ENCODE results near the gene NKAIN2.

Gene NKAIN2

DNA sequence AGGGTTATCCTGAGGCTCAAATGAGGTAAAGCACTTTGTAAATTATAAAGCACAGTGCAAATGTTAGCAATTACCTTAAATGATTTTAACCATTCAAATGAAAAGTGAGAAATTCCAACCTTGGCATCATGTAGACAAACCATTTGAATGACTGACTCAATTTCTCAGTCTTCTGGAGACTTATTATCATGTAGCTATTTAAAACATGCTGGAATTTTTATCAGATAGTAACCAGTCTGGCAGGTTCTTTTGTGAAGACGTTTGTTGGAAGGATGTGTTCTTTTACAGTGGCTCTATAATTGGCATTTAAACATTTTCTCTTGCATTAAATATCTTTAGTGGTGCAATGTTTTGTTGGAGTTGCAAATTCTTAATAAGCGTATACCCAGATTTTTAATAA lies 386.6 kb downstream of the NKAIN2 start:
- Mint-ChIP-seq H3K36me3 (ENCODE audit: low read depth) (no peaks in the 10 kb centered on the region), H3K27me3 (ENCODE audit: low read depth, poor library complexity) (peaks cover 3% of the 10 kb centered on the region), H3K4me1 (no peaks in the 10 kb centered on the region), H3K9me3 (no peaks in the 10 kb centered on the region), H3K4me3 (no peak overlapping the region), H3K27ac (no peak overlapping the region)
- TF ChIP-seq, protein P1, sequence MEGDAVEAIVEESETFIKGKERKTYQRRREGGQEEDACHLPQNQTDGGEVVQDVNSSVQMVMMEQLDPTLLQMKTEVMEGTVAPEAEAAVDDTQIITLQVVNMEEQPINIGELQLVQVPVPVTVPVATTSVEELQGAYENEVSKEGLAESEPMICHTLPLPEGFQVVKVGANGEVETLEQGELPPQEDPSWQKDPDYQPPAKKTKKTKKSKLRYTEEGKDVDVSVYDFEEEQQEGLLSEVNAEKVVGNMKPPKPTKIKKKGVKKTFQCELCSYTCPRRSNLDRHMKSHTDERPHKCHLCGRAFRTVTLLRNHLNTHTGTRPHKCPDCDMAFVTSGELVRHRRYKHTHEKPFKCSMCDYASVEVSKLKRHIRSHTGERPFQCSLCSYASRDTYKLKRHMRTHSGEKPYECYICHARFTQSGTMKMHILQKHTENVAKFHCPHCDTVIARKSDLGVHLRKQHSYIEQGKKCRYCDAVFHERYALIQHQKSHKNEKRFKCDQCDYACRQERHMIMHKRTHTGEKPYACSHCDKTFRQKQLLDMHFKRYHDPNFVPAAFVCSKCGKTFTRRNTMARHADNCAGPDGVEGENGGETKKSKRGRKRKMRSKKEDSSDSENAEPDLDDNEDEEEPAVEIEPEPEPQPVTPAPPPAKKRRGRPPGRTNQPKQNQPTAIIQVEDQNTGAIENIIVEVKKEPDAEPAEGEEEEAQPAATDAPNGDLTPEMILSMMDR (IDR thresholded peaks at IDR 0.05): no peak
- DNase-seq: no peak

DNA sequence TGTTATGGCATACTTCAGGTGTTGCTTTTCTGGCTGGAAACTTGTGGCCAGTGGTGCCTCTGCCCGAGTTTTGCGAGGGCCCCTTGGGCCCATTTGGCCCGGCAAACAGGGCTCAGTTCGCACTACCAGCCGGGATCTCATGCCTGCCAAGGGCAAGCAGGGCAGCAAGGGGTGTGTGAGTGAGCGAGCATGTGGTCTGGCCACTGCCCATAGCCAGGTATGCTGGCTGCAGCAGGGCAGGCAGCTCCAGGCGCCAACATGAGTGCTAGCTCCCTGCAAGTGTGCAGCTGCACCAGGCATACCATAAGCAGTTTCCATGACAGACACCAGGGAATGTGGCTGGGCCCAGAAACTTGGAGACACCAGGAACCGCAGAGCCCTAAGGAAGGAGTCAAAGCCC lies 389.5 kb downstream of the NKAIN2 start:
- no peaks in the 10 kb centered on the region for H3K9me3 Mint-ChIP-seq
- no peaks in the 10 kb centered on the region for H3K4me1 Mint-ChIP-seq
- TF ChIP-seq, protein P1 (IDR thresholded peaks at IDR 0.05): no peak
- H3K27me3 Mint-ChIP-seq (ENCODE audit: low read depth, poor library complexity): no peaks in the 10 kb centered on the region
- no peak for DNase-seq
- no peaks in the 10 kb centered on the region for H3K36me3 Mint-ChIP-seq (ENCODE audit: low read depth)
- H3K27ac Mint-ChIP-seq: no peak overlapping the region
- no peak overlapping the region for H3K4me3 Mint-ChIP-seq

DNA sequence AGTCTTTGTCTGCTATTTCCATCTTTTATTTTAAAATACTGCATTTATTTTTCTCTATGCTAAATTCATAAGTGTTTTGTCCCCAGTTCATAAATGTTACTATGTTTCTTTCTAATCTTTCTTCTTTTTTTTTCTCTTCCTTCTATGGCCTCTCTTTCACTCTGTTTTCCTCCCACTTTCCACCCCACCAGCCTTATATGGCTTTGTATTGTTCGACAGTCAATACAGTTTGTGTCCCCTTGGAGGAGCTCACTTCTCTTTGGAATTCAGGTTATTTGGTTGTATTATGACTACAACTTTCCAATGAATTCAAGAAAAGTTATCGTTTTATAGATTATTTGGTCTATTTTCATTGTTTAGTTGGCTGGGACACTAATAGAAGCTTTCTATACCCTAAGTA lies 393.5 kb downstream of the NKAIN2 start:
- no peak for DNase-seq
- H3K4me3 Mint-ChIP-seq: no peak overlapping the region
- TF ChIP-seq, protein P1 (IDR thresholded peaks at IDR 0.05): no peak
- H3K4me1 Mint-ChIP-seq: no peaks in the 10 kb centered on the region
- H3K27ac Mint-ChIP-seq: no peak overlapping the region
- no peaks in the 10 kb centered on the region for H3K27me3 Mint-ChIP-seq (ENCODE audit: low read depth, poor library complexity)
- H3K9me3 Mint-ChIP-seq: no peaks in the 10 kb centered on the region
- no peaks in the 10 kb centered on the region for H3K36me3 Mint-ChIP-seq (ENCODE audit: low read depth)

DNA sequence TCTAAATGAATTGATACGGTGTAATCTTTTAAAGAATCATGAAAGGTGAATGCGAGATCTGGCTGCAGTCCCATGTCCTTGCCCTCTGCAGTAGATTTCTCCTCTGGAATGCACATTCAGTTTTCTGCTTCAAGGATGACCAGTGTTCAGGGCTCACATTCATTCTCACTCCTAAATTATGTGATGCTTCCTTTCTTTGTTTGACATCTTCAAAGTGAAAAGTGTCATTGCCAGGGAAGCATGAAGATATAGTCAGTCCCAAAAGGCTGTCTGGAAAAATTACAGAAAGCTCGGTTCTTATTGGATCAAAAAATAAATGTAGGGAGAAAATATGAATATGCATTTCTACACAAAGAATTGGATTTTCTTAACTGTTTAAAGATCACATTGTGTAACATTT lies 395.6 kb downstream of the NKAIN2 start:
- TF ChIP-seq, protein P1 (IDR thresholded peaks at IDR 0.05): no peak
- Mint-ChIP-seq H3K9me3 (no peaks in the 10 kb centered on the region), H3K36me3 (ENCODE audit: low read depth) (no peaks in the 10 kb centered on the region), H3K27me3 (ENCODE audit: low read depth, poor library complexity) (no peaks in the 10 kb centered on the region), H3K4me1 (no peaks in the 10 kb centered on the region), H3K27ac (no peak overlapping the region), H3K4me3 (no peak overlapping the region)
- DNase-seq: no peak

DNA sequence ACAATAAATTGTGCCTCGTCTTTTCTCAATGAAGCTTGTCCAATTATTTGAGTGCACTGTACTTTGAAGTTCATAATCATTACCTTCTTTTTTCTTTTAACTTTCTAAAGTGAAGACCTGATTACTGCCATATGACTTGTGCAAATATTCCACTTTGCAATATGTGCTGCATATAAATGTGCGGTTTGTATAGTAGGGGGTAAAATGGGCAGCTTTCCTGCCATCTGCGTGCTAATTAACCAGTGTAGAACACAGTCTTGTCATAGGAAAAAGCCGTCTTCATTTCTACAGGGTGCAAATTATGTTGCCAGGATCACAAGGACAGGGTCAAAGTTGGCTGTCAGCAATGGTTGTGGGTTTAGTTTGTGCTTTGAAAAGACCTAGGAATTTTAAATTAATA lies 397.0 kb downstream of the NKAIN2 start:
- TF ChIP-seq, protein P1 (IDR thresholded peaks at IDR 0.05): no peak
- Mint-ChIP-seq H3K9me3 (no peaks in the 10 kb centered on the region), H3K36me3 (ENCODE audit: low read depth) (no peaks in the 10 kb centered on the region), H3K27ac (no peak overlapping the region), H3K4me3 (no peak overlapping the region), H3K4me1 (no peaks in the 10 kb centered on the region), H3K27me3 (ENCODE audit: low read depth, poor library complexity) (no peaks in the 10 kb centered on the region)
- DNase-seq: no peak

DNA sequence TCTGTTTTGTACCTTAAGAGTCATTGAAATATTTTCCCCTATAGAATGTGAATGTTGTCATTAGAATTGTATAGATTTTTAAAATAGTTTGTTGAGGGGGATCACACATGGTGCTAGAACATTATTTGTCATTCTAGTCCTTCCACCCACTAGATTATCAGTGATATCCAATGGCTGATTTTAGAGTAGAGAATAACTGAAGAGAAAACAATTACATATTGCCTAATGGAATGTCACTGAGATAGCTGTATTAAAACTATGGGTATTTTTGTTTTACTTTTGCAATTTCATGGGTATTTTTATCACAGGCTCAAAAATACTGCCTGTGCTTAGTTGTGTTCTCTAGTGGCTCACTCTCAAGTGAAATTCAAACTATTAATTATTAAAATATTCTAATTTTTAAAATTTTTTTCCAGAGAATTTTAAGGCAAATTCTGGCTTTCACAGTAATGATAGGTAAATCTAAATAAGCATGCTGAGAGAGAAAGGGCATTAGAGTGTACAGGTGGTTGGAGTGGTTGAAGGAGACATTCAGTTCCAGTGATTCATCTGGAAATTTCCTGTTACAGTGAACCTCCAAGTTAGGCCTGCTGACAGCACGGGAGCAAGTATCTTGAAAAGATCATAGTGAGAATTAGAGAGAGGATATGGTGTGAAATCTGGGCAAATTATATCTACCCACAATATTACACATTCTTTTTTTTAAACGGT lies 399.6 kb downstream of the NKAIN2 start:
- Mint-ChIP-seq H3K36me3 (ENCODE audit: low read depth) (no peaks in the 10 kb centered on the region), H3K4me1 (no peaks in the 10 kb centered on the region), H3K27me3 (ENCODE audit: low read depth, poor library complexity) (no peaks in the 10 kb centered on the region), H3K4me3 (no peak overlapping the region), H3K27ac (no peak overlapping the region), H3K9me3 (no peaks in the 10 kb centered on the region)
- TF ChIP-seq, protein P1 (IDR thresholded peaks at IDR 0.05): no peak
- DNase-seq: no peak
